ENCODE results near the gene GRSF1. TPM values are rescaled to one million over a fixed set of nuclear protein-coding genes. Genes with fewer than 3 reads are reported as not detected.

Gene GRSF1
- total RNA-seq, 1 experiment from 2014 or later: 108 TPM

- no peaks in the 10 kb centered on the region for H3K79me2 ChIP-seq (ENCODE audit: insufficient read depth, low read length)
- no peak overlapping the region for H2BK20ac ChIP-seq (ENCODE audit: low read depth, low read length, poor library complexity, severe bottlenecking)
- no peak overlapping the region for H3K9ac ChIP-seq (ENCODE audit: extremely low read depth, insufficient read length, low read length)
- H3K79me1 ChIP-seq (ENCODE audit: insufficient read depth, low read depth, low read length, poor library complexity, severe bottlenecking): no peaks in the 10 kb centered on the region
- TF ChIP-seq, protein P1, sequence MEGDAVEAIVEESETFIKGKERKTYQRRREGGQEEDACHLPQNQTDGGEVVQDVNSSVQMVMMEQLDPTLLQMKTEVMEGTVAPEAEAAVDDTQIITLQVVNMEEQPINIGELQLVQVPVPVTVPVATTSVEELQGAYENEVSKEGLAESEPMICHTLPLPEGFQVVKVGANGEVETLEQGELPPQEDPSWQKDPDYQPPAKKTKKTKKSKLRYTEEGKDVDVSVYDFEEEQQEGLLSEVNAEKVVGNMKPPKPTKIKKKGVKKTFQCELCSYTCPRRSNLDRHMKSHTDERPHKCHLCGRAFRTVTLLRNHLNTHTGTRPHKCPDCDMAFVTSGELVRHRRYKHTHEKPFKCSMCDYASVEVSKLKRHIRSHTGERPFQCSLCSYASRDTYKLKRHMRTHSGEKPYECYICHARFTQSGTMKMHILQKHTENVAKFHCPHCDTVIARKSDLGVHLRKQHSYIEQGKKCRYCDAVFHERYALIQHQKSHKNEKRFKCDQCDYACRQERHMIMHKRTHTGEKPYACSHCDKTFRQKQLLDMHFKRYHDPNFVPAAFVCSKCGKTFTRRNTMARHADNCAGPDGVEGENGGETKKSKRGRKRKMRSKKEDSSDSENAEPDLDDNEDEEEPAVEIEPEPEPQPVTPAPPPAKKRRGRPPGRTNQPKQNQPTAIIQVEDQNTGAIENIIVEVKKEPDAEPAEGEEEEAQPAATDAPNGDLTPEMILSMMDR (conservative IDR thresholded peaks at IDR 0.05): no peak
- H3K27ac Mint-ChIP-seq: no peak overlapping the region
- no peak overlapping the region for H2AK5ac ChIP-seq (ENCODE audit: insufficient read length, low read length)
- no peak overlapping the region for H3K14ac ChIP-seq (ENCODE audit: insufficient read depth, low read length)
- no peaks in the 10 kb centered on the region for H3K4me1 ChIP-seq (ENCODE audit: insufficient read depth, low read length)
- no peak overlapping the region for H2AFZ ChIP-seq (ENCODE audit: low read length)
- no CpG with 5 or more reads among the region's 3 CpGs for WGBS (ENCODE audit: extremely low coverage, insufficient read length, low lambda C conversion rate)
- no peak overlapping the region for H3T11ph ChIP-seq (ENCODE audit: low read length)
- H2BK5ac ChIP-seq (ENCODE audit: insufficient read length, low read length): no peak overlapping the region
- H4K20me1 ChIP-seq (ENCODE audit: control insufficient read depth, insufficient read depth, insufficient read length): no peaks in the 10 kb centered on the region
- no peak overlapping the region for H4K91ac ChIP-seq (ENCODE audit: insufficient read length, low read depth, low read length)
- no peak for DNase-seq
- no peaks in the 10 kb centered on the region for H3K27me3 ChIP-seq (ENCODE audit: insufficient read depth, low read length)
- no peaks in the 10 kb centered on the region; the same call in 1 of the 2 replicates for H3K27me3 Mint-ChIP-seq (ENCODE audit: low read depth)
- no peak overlapping the region for H3K23ac ChIP-seq (ENCODE audit: insufficient read length, low read depth, low read length)
- H3K56ac ChIP-seq (ENCODE audit: insufficient read length, low read depth, low read length): no peak overlapping the region
- H3K4ac ChIP-seq (ENCODE audit: low read depth, low read length): no peak overlapping the region
- H3K4me2 ChIP-seq (ENCODE audit: insufficient read depth, insufficient read length, low read length): no peak overlapping the region
- H3K9me3 Mint-ChIP-seq: no peaks in the 10 kb centered on the region
- no peak overlapping the region for H2BK15ac ChIP-seq (ENCODE audit: low read depth, low read length)
- H2BK12ac ChIP-seq (ENCODE audit: insufficient read length, low read depth, low read length): no peak overlapping the region
- no peak overlapping the region for H3K4me3 Mint-ChIP-seq
- no peaks in the 10 kb centered on the region for H3K36me3 Mint-ChIP-seq (ENCODE audit: insufficient read depth in 1 of 3, low read depth in 3 of 3)
- H4K5ac ChIP-seq (ENCODE audit: insufficient read length, low read depth, low read length): no peak overlapping the region
- no peak overlapping the region for H3K18ac ChIP-seq (ENCODE audit: insufficient read length, low read depth, low read length)
- no peak overlapping the region for H3K27ac ChIP-seq (ENCODE audit: insufficient read length, low read depth, low read length)
- no peaks in the 10 kb centered on the region for H3K23me2 ChIP-seq (ENCODE audit: insufficient read length, low read depth, low read length, poor library complexity, severe bottlenecking)
- H4K8ac ChIP-seq (replicated peaks; ENCODE audit: insufficient read length, low read depth, low read length): no peak overlapping the region
- H3K4me1 Mint-ChIP-seq: no peaks in the 10 kb centered on the region
- no peaks in the 10 kb centered on the region for H3K9me3 ChIP-seq (ENCODE audit: control insufficient read depth, low read depth, low read length)
- H2BK120ac ChIP-seq (ENCODE audit: low read depth, low read length, poor library complexity, severe bottlenecking): no peak overlapping the region
These were observed 37.9 kb upstream of the GRSF1 start for GRCh38 chr4:70877556-70877955.
